ENCODE measurements around the gene MFGE8. TPM values are rescaled to one million over a fixed set of nuclear protein-coding genes. Genes with fewer than 3 reads are reported as not detected.

MFGE8 gene
- polyA plus RNA-seq, 1 donor from 2014 or later: 1.1 TPM

DNA sequence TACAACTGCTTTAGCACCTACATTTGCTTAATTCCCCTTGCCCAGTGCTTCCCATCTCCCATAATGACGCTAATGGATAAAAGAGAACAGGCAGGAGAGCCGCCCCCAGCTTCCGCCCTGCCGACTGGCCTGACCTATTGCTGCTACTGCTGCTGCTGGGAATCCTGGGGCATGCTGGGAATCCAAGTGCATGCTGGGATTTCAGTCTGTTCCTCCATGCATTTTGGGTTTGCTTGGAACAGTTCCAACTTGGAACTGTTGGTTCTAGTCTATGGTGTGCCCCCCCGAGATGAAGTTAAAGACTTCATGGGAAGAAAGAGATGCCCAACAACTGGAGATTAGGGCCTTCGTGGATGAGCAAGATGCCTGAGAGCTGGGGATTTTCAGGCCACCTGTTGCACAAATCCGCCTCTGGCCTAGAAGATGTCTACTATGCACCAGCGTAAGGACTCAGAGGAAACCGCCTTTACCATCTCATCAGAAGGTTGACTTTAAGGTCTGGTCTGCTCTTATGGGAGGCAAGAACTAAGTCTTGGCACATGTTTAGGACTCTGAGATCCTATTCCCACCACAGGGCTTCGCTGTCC, 46.8 kb downstream of the MFGE8 start:
- no peaks in the 10 kb centered on the region for H4K20me1 ChIP-seq (ENCODE audit: insufficient read depth)
- H3K27ac ChIP-seq (ENCODE audit: low read length): no peak overlapping the region
- H2AFZ ChIP-seq (ENCODE audit: low read depth, low read length): no peak overlapping the region
- H3K4me3 ChIP-seq (ENCODE audit: low read length): no peak overlapping the region
- no peaks in the 10 kb centered on the region for H3K27me3 ChIP-seq (ENCODE audit: insufficient read depth, low read depth, low read length)
- H3F3A ChIP-seq (ENCODE audit: insufficient read depth, low read length, poor library complexity, severe bottlenecking): no peaks in the 10 kb centered on the region
- no peak overlapping the region for H3K9ac ChIP-seq (ENCODE audit: low read length)
- TF ChIP-seq CTCF (IDR thresholded peaks at IDR 0.05; ENCODE audit: poor library complexity, severe bottlenecking): no peak
- TF ChIP-seq MXI1 (conservative IDR thresholded peaks at IDR 0.05; ENCODE audit: poor library complexity, severe bottlenecking): no peak
- no peak for TF ChIP-seq EZH2 (IDR thresholded peaks at IDR 0.05; ENCODE audit: borderline replicate concordance, insufficient read depth, low read length, poor library complexity, severe bottlenecking)
- TF ChIP-seq EP300 (conservative IDR thresholded peaks at IDR 0.05; ENCODE audit: poor library complexity, severe bottlenecking): no peak
- TF ChIP-seq SMC3 (conservative IDR thresholded peaks at IDR 0.05; ENCODE audit: poor library complexity): no peak
- TF ChIP-seq REST (IDR thresholded peaks at IDR 0.05; ENCODE audit: borderline replicate concordance): no peak
- TF ChIP-seq POLR2AphosphoS5 (IDR thresholded peaks at IDR 0.05): no peak
- no peak for TF ChIP-seq TAF1 (IDR thresholded peaks at IDR 0.05; ENCODE audit: low read depth)
- no peak for TF ChIP-seq RAD21 (conservative IDR thresholded peaks at IDR 0.05)
- H3K79me2 ChIP-seq (replicated peaks; ENCODE audit: insufficient read depth, low read length): no peaks in the 10 kb centered on the region
- H3K4me2 ChIP-seq (ENCODE audit: low read length): no peak overlapping the region
- no peaks in the 10 kb centered on the region for H3K9me3 ChIP-seq (ENCODE audit: low read length)
- H3K9me2 ChIP-seq (ENCODE audit: insufficient read depth, low read length): no peaks in the 10 kb centered on the region
- no peaks in the 10 kb centered on the region for H3K36me3 ChIP-seq (ENCODE audit: insufficient read depth, low read length)

DNA sequence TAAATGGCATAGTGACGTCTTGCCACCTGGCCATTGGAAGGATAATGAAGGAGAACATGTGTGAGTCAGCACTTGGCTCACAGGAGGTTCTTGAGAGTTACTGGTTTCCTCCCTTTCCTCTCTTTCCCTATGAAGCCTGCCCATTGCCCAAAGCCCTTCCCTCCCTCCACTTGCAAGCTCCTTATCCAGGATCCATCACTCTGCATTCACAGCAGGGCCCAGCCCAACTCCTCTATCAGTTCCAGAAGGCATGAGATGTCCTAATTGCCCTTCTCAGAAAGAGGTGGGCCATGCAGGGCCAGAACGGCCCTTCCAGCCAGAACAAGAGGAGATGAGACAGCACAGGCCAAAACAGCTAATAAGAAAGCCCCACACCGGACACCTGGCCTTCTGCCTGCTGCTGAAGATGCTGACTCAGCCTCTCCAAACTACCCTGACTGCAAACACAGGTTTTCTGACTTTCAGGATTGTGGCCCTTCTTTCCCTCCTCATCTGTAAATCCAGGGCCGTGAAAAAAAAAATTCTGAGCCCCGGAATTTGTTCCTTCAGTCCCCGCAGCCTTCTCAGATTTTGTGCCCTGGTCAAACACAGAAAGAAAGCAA, 47.6 kb downstream of the MFGE8 start:
- H4K20me1 ChIP-seq (ENCODE audit: insufficient read depth): no peaks in the 10 kb centered on the region

More for the DNA sequence above, 47.6 kb downstream of the MFGE8 start:
- TF ChIP-seq CTCF (IDR thresholded peaks at IDR 0.05; ENCODE audit: poor library complexity, severe bottlenecking) (no peak), SMC3 (conservative IDR thresholded peaks at IDR 0.05; ENCODE audit: poor library complexity) (no peak), MXI1 (conservative IDR thresholded peaks at IDR 0.05; ENCODE audit: poor library complexity, severe bottlenecking) (no peak), EZH2 (IDR thresholded peaks at IDR 0.05; ENCODE audit: borderline replicate concordance, insufficient read depth, low read length, poor library complexity, severe bottlenecking) (no peak), TAF1 (IDR thresholded peaks at IDR 0.05; ENCODE audit: low read depth) (no peak)
- H3K9me2 ChIP-seq (ENCODE audit: insufficient read depth, low read length): no peaks in the 10 kb centered on the region
- no peaks in the 10 kb centered on the region for H3K9me3 ChIP-seq (ENCODE audit: low read length)
- H3K36me3 ChIP-seq (ENCODE audit: insufficient read depth, low read length): no peaks in the 10 kb centered on the region
- no peaks in the 10 kb centered on the region for H3K79me2 ChIP-seq (replicated peaks; ENCODE audit: insufficient read depth, low read length)
- no peak overlapping the region for H3K27ac ChIP-seq (ENCODE audit: low read length)
- H3K4me2 ChIP-seq (ENCODE audit: low read length): no peak overlapping the region
- H3K27me3 ChIP-seq (ENCODE audit: insufficient read depth, low read depth, low read length): no peaks in the 10 kb centered on the region
- no peaks in the 10 kb centered on the region for H3F3A ChIP-seq (ENCODE audit: insufficient read depth, low read length, poor library complexity, severe bottlenecking)
- no peak overlapping the region for H3K4me3 ChIP-seq (ENCODE audit: low read length)
- no peak overlapping the region for H2AFZ ChIP-seq (ENCODE audit: low read depth, low read length)
- no peak overlapping the region for H3K9ac ChIP-seq (ENCODE audit: low read length)
